C1 segment of cervical spinal cord (tissue), 14 donors: ENCODE data around the gene NSD1.
A peak's percentile ranks its signal among the peaks of the same experiment; 100 is the strongest.

Source experiments
- DNase-seq, 14 donors: peaks; one replicate each; lab custom pipeline; 2025; lab: John Stamatoyannopoulos, UW

NSD1 gene

GRCh38 chr5:177096162-177097015 lies 37.2 kb upstream of the NSD1 start:
- DNase-seq, result no peak

- no peak for DNase-seq
Measured at GRCh38 chr5:177097016-177097985, 36.3 kb upstream of the NSD1 start.

- DNase-seq, result peak in 1 of 14 donors; percentile 11
Measured at GRCh38 chr5:177098120-177098469, 35.5 kb upstream of the NSD1 start.

- DNase-seq, result peak in 4 of 14 donors; percentile 16 to 38 (median 23)
Measured at GRCh38 chr5:177098470-177099141, 35.0 kb upstream of the NSD1 start.

- no peak for DNase-seq
Measured at GRCh38 chr5:177099422-177100093, 34.0 kb upstream of the NSD1 start.

GRCh38 chr5:177100714-177101121 lies 32.9 kb upstream of the NSD1 start:
- DNase-seq, result no peak

- DNase-seq, result no peak
Measured at GRCh38 chr5:177103523-177104253, 29.9 kb upstream of the NSD1 start.

GRCh38 chr5:177105691-177106476 lies 27.7 kb upstream of the NSD1 start:
- no peak for DNase-seq

- no peak for DNase-seq
Measured at GRCh38 chr5:177107159-177107558, 26.4 kb upstream of the NSD1 start.

GRCh38 chr5:177109810-177110209 lies 23.8 kb upstream of the NSD1 start:
- DNase-seq, result no peak

- peak in 9 of 14 donors; percentile 11 to 53 (median 29) for DNase-seq
Measured at GRCh38 chr5:177111720-177112394, 21.7 kb upstream of the NSD1 start.

GRCh38 chr5:177112589-177113220 lies 20.9 kb upstream of the NSD1 start:
- DNase-seq, result no peak

- DNase-seq, result peak in 11 of 14 donors; percentile 16 to 77 (median 53)
Measured at GRCh38 chr5:177113566-177114424, 19.8 kb upstream of the NSD1 start.

- peak; percentile 35 to 93 (median 86) for DNase-seq
Measured at GRCh38 chr5:177116631-177117373, 16.8 kb upstream of the NSD1 start.

GRCh38 chr5:177117441-177118045 lies 16.0 kb upstream of the NSD1 start:
- DNase-seq, result no peak

GRCh38 chr5:177122566-177122965 lies 11.0 kb upstream of the NSD1 start:
- no peak for DNase-seq
